IgD-negative memory B cell (primary cell): Measurements from ENCODE around the gene ITGB3. TPM values are rescaled to one million over a fixed set of nuclear protein-coding genes. Genes with fewer than 3 reads are reported as not detected.

ENCODE experiments used
- H3K27ac Mint-ChIP-seq, 3 donors: one replicate each; pipeline ENCODE4 v1.8.0; 2020 to 2022; ENCODE audit warnings: mild to moderate bottlenecking in 3 of 3, mixed read lengths in 3 of 3, moderate library complexity in 1 of 3
- H3K27me3 Mint-ChIP-seq: one replicate; pipeline ENCODE4 v1.8.0; 2021; ENCODE audit warnings: mixed read lengths
- H3K36me3 Mint-ChIP-seq: one replicate; pipeline ENCODE4 v1.8.0; 2020; ENCODE audit warnings: mild to moderate bottlenecking, mixed read lengths
- H3K4me1 Mint-ChIP-seq, 3 donors: one replicate each; pipeline ENCODE4 v1.8.0; 2020 to 2022; ENCODE audit warnings: mixed read lengths in 3 of 3, mild to moderate bottlenecking in 1 of 3
- H3K4me3 Mint-ChIP-seq, 4 donors: one replicate each; pipeline ENCODE4 v1.8.0; 2020 to 2022; ENCODE audit warnings: mild to moderate bottlenecking in 4 of 4, mixed read lengths in 4 of 4, moderate library complexity in 3 of 4
- H3K9me3 Mint-ChIP-seq, 3 donors: one replicate each; pipeline ENCODE4 v1.8.0; 2020 to 2021; ENCODE audit warnings: mixed read lengths in 3 of 3, mild to moderate bottlenecking in 1 of 3
- polyA plus RNA-seq: library from polyadenylated mRNA; unstranded; fragments of 300-500 nt; fragmentation: Illumina TruSeq; gene quantifications from one replicate; pipeline ENCODE4 v1.2.3, GENCODE V29; 2021

ITGB3 gene
- polyA plus RNA-seq, 1 donor from 2014 or later: 3.4 TPM

DNA sequence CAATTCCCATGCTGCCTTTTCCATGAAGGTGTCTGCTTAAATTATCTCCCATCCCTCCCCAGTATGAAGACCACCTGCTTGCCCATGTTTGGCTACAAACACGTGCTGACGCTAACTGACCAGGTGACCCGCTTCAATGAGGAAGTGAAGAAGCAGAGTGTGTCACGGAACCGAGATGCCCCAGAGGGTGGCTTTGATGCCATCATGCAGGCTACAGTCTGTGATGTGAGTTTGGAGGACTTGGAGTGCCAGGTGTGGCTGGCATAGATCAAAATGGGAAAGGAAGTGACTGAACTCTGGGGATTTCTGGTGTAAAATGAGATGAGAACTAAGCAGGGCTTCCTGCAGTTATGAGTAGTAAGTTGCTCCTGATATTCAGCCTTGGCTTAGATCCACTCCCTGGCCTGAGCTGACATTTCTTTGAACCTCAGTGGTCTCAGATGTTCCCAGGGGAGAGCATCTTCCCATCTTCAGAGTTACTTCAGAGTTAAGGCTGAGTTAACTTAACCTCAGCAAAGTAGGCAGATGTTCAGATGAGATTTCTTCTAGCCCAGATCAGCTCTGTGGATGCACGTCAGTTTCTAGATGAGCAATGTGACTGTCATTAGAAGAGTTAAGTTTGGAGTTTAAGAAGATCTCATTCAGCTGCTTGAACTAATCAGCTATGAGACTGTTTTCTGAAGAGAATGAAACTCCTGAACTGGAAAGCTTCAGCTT is 32.7 kb downstream of the ITGB3 start:
- peaks cover 22 to 37% (median 23%) of the 10 kb centered on the region in 3 donors for H3K4me1 Mint-ChIP-seq
- peaks cover 1% of the 10 kb centered on the region for H3K27me3 Mint-ChIP-seq
- H3K27ac Mint-ChIP-seq: peak overlapping the region; percentile 21 to 91 (median 49)
- peaks cover 2% of the 10 kb centered on the region for H3K36me3 Mint-ChIP-seq
- peak overlapping the region in 2 of 4 donors; percentile 4 to 53 for H3K4me3 Mint-ChIP-seq
- H3K9me3 Mint-ChIP-seq: no peaks in the 10 kb centered on the region

DNA sequence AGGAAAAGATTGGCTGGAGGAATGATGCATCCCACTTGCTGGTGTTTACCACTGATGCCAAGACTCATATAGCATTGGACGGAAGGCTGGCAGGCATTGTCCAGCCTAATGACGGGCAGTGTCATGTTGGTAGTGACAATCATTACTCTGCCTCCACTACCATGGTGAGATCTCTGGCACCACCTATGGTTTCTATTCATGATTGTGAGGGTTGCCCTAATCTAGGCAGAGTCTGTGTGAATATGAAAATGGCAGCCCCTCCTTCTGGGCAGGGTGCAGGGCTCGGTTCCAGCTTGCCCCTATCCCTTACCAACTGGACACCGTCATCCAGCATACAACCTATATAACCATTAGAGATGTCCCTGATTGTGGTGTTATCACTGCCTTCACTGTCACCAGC is 33.4 kb downstream of the ITGB3 start:
- Mint-ChIP-seq H3K27me3 (peaks cover 1% of the 10 kb centered on the region), H3K9me3 (no peaks in the 10 kb centered on the region), H3K27ac (no peak overlapping the region), H3K4me3 (peak overlapping the region in 1 of 4 donors; percentile 34), H3K36me3 (peaks cover 2% of the 10 kb centered on the region), H3K4me1 (peaks cover 19 to 38% (median 20%) of the 10 kb centered on the region in 3 donors)

DNA sequence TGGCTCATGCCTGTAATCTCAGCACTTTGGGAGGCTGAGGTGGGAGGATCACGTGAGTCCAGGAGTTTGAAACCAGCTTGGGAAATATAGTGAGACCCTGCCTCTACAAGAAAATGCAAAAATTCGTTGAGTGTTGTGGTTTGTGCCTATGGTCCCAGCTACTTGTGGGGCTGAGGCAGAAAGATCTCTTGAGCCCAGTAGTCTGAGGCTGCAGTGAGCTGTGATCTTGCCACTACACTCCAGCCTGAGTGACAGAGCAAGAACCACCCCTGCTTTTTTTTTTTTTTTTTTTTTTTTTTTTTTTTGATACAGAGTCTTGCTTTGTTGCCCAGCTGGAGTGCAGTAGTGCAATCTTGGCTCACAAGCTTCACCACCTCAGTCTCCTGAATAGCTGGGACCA is 34.0 kb downstream of the ITGB3 start:
- Mint-ChIP-seq H3K27ac (no peak overlapping the region), H3K9me3 (no peaks in the 10 kb centered on the region), H3K4me3 (no peak overlapping the region), H3K4me1 (peaks cover 16 to 38% (median 17%) of the 10 kb centered on the region in 3 donors), H3K27me3 (peaks cover 1% of the 10 kb centered on the region), H3K36me3 (peaks cover 2% of the 10 kb centered on the region)

DNA sequence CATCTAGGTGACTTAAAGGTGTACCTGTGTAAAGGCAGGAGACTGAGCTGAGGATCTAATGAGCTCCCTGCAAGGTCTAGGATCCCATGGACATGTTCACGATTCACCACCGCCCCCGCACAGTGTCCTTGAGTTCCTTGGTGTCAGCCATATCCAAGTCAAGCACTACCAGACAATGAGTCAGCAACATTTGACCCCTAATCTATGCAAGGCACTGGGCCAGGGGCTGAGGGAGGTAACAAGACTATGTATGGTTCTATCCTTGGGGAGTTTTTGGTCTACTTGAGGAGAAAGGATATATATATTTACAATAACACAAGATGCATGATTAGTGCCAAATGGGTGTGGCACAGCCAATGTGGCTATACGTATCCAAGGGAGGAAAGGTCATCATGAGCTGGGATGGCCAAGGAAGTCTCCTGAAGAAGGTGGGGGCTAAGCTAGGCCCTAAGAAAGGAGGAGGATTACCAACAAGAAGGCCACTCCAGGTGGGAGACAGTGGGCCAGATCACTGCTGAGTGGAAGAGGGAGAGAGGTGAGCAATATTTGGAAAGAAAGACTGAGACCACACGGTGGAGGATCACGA is 35.0 kb downstream of the ITGB3 start:
- peaks cover 1% of the 10 kb centered on the region for H3K27me3 Mint-ChIP-seq
- no peak overlapping the region for H3K4me3 Mint-ChIP-seq
- peaks cover 18 to 34% (median 19%) of the 10 kb centered on the region in 3 donors for H3K4me1 Mint-ChIP-seq
- H3K36me3 Mint-ChIP-seq: no peaks in the 10 kb centered on the region
- H3K27ac Mint-ChIP-seq: peak overlapping the region in 1 of 3 donors; percentile 54
- H3K9me3 Mint-ChIP-seq: no peaks in the 10 kb centered on the region

DNA sequence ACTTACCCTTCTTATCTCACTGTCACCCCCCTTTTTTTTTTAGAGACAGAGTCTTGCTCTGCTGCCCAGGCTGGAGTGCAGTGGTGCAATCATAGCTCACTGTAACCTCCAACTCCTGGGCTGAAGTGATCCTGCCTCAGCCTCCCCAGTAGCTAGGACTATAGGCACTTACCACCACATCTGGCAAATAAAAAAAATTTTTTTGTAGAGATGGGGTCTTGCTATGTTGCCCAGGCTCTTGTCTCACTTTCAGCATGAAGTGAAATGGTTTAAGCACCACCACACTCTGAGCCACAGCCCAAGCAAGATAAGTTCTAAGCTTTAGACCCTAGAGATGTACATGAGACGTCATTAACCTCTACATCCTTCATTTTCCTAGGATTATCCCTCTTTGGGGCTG is 35.7 kb downstream of the ITGB3 start:
- H3K4me3 Mint-ChIP-seq: no peak overlapping the region
- H3K36me3 Mint-ChIP-seq: peaks cover 2% of the 10 kb centered on the region
- no peaks in the 10 kb centered on the region for H3K9me3 Mint-ChIP-seq
- no peak overlapping the region for H3K27ac Mint-ChIP-seq
- peaks cover 1% of the 10 kb centered on the region for H3K27me3 Mint-ChIP-seq
- peaks cover 24 to 35% (median 24%) of the 10 kb centered on the region in 3 donors for H3K4me1 Mint-ChIP-seq

DNA sequence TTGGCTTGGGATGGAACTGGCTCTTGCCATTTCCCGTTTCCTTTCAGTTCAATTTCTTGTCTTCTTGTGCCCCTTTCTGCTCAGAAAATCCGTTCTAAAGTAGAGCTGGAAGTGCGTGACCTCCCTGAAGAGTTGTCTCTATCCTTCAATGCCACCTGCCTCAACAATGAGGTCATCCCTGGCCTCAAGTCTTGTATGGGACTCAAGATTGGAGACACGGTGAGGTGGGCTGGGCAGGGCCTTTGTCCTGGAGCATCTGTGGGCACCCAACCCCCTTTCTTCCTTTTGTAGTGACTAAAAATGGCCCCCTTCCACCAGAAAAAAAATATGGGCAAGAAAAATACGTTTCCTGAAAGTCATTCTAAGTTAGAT is 37.2 kb downstream of the ITGB3 start:
- Mint-ChIP-seq H3K27ac (no peak overlapping the region), H3K4me1 (peaks cover 32 to 34% (median 32%) of the 10 kb centered on the region in 3 donors), H3K27me3 (peaks cover 1% of the 10 kb centered on the region), H3K9me3 (no peaks in the 10 kb centered on the region), H3K36me3 (peaks cover 2% of the 10 kb centered on the region), H3K4me3 (no peak overlapping the region)

DNA sequence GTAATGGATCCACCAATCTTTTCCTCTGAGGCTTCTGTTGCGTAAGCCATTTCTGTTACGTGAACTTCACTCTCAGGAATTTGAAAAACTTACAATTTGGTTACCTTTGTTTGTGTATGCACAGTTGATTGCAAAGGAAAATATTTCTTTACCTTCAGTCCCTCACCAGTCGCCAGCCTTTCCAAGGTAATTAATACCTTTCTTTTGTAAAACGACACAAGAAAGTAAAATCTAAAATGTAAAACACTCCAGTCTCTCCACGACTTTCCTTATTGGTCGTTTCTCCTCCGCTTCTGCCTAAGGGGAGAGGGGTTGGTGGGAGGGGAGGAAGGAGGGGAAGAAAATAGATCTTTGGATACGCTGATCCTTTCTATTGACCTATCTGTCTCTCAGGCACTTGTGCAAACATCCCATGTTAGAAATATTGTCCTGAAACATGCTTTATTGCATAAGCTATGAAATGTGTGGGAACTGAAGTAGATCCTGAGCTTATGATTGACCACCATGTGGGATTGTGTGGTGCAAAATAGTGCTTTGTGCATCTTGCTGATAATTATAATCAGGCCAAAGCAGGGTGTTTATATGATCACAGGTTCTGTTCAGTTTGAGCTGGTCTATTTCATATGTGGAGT is 37.7 kb downstream of the ITGB3 start:
- Mint-ChIP-seq H3K4me1 (peaks cover 27 to 30% (median 29%) of the 10 kb centered on the region in 3 donors), H3K27ac (peak overlapping the region in 1 of 3 donors; percentile 12), H3K9me3 (no peaks in the 10 kb centered on the region), H3K27me3 (no peaks in the 10 kb centered on the region), H3K4me3 (no peak overlapping the region), H3K36me3 (peaks cover 2% of the 10 kb centered on the region)

DNA sequence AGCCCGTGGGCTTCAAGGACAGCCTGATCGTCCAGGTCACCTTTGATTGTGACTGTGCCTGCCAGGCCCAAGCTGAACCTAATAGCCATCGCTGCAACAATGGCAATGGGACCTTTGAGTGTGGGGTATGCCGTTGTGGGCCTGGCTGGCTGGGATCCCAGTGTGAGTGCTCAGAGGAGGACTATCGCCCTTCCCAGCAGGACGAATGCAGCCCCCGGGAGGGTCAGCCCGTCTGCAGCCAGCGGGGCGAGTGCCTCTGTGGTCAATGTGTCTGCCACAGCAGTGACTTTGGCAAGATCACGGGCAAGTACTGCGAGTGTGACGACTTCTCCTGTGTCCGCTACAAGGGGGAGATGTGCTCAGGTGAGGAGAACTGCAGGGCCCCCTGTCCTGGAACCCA is 38.6 kb downstream of the ITGB3 start:
- H3K4me1 Mint-ChIP-seq: peaks cover 20 to 22% (median 21%) of the 10 kb centered on the region in 3 donors
- no peaks in the 10 kb centered on the region for H3K27me3 Mint-ChIP-seq
- H3K36me3 Mint-ChIP-seq: peaks cover 2% of the 10 kb centered on the region
- no peaks in the 10 kb centered on the region for H3K9me3 Mint-ChIP-seq
- peak overlapping the region in 1 of 4 donors; percentile 22 for H3K4me3 Mint-ChIP-seq
- H3K27ac Mint-ChIP-seq: no peak overlapping the region

DNA sequence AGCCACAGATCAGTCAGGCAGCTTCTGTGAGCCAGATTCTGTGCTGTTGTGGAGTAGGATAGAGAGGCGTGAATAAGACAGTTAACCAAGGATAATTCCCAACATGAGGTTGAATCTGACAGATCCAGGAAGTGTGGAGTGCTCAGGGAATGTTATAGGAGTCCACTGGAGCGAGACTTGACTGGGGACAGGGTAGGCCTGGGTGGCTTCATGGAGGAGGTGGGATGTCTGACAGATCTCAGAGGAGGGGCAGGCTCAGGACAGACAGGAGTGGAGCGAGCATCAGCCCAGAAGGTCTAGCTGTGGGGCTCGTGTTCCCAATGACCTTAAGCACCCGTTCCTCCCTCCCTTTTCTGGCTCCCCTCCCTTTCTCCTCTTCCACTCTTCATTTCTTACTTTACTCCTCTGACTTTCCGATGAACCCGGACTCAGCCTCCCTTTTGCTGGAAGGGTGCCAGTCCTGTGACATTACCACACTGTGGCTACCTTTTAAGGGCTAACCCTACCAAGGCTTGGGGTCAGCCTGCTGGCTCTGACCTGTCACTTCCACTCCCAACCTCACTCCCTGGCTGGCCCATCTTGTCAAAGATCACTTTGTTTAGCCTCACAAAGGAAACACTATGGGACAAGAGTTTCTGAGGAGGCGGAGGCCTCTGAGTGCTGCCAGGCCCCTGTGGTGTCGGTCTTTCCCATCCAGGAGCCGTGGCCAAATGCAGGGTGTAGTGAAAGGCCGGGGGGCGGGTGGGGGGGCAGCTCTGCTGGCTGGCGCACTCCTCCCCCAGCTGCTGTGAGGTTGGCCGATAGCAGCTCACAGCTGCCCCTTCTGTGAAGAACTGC is 41.6 kb downstream of the ITGB3 start:
- H3K9me3 Mint-ChIP-seq: no peaks in the 10 kb centered on the region
- H3K36me3 Mint-ChIP-seq: peaks cover 2% of the 10 kb centered on the region
- H3K27me3 Mint-ChIP-seq: no peaks in the 10 kb centered on the region
- peak overlapping the region in 1 of 4 donors; percentile 28 for H3K4me3 Mint-ChIP-seq
- H3K4me1 Mint-ChIP-seq: peaks cover 17 to 19% (median 19%) of the 10 kb centered on the region in 3 donors
- H3K27ac Mint-ChIP-seq: peak overlapping the region in 1 of 3 donors; percentile 33

DNA sequence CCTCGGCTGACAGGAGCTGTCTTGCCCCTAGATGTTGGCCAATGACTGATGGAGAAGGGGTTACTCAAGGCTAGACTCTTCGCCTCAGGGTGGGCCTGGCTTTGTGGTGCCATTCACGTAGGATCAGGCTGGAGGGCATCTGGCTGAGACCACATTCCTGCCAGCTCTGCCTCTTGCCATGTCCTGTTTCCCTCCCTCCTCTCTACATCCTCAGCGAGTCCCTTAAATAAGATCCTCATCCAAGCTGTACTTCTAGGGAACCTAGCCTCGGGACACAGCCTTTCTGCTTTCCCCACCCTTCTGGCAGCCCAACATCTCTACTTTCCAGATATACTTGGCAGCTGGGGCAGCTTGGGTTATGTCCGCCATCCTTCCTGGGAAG is 42.2 kb downstream of the ITGB3 start:
- Mint-ChIP-seq H3K27me3 (no peaks in the 10 kb centered on the region), H3K4me3 (no peak overlapping the region), H3K27ac (no peak overlapping the region), H3K9me3 (no peaks in the 10 kb centered on the region), H3K36me3 (peaks cover 2% of the 10 kb centered on the region), H3K4me1 (peaks cover 17 to 19% (median 18%) of the 10 kb centered on the region in 3 donors)

DNA sequence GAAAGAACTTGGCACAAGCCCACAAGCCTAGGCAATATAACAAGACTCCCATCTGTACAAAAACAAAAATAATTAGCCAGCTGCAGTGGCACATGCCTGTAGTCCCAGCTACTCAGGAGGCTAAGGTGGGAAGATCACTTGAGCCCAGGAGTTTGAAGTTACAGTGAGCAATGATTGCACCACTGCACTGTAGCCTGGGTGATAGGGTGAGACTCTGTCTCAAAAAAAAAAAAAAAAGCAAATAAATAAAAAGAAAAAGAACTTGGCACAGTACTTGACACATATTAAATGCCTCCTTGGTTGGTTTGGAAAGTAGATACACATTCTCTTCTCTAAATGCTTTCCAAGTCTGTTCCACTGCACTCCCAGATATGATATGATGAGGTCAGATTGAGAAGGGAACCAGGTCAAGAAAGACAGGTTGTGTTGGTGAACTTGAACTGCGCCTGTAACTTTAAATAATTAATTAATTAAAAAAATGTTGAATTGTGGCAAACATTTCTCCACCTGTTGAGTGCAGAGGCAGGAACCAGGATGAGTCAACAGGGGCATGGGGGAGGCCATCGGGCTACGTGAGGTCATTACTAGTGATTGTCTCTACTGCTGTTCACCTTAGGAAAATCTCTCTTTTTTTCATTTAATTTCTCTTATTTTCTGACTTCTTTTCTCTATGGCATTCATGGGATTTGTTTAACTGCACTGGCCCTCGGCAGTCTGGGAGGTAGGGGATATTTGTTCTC is 44.2 kb downstream of the ITGB3 start:
- Mint-ChIP-seq H3K4me1 (peaks cover 17 to 18% (median 17%) of the 10 kb centered on the region in 3 donors), H3K36me3 (peaks cover 5% of the 10 kb centered on the region), H3K4me3 (no peak overlapping the region), H3K9me3 (peaks cover 0 to 6% (median 3%) of the 10 kb centered on the region in 3 donors), H3K27me3 (no peaks in the 10 kb centered on the region), H3K27ac (peak overlapping the region in 1 of 3 donors; percentile 20)

DNA sequence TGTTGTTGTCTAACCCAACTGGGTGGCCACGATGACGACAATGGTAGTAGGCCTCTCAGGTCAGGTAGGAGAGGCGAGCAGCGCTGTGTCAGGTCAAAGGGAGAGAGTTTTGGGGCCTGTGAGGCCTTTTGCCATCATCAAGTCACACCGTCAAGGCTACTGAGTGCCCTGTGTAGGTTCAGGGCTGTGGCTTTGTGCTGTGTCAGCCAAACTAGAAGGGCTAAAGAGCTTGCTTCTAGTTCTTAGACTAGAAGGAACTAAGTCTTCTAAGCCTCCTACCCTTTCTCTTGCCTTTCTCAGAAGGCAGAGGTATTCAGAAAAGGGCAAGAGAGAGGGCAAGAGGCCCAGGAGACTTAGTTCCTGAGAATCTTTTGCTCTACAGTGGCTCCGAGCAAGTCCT is 45.1 kb downstream of the ITGB3 start:
- H3K4me3 Mint-ChIP-seq: no peak overlapping the region
- H3K4me1 Mint-ChIP-seq: peaks cover 14 to 16% (median 16%) of the 10 kb centered on the region in 3 donors
- peaks cover 5% of the 10 kb centered on the region for H3K36me3 Mint-ChIP-seq
- H3K27me3 Mint-ChIP-seq: no peaks in the 10 kb centered on the region
- H3K27ac Mint-ChIP-seq: no peak overlapping the region
- peaks cover 0 to 6% (median 3%) of the 10 kb centered on the region in 3 donors for H3K9me3 Mint-ChIP-seq

DNA sequence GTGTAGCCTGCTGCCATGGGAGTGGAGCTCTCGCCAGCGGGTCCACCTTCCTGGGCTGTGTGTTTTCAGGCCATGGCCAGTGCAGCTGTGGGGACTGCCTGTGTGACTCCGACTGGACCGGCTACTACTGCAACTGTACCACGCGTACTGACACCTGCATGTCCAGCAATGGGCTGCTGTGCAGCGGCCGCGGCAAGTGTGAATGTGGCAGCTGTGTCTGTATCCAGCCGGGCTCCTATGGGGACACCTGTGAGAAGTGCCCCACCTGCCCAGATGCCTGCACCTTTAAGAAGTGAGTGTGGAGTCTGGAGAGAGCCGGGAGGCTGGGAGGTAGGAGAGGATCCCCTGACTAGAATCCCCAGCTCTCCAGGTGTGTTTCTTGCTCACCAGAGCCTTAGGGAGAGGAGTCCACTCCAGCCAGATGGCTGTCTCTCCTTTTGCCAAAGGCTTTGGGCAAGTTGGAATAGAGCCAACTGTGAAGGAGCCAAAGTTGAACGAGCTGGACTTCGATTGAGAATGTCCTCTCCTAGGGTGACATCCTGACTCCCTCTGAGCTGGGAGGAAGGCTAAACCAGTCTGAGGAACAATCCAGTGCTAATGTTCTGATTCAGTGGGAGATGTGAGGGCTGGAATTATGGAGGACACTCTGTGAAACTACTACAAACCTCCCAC is 45.7 kb downstream of the ITGB3 start:
- peaks cover 2% of the 10 kb centered on the region for H3K36me3 Mint-ChIP-seq
- no peaks in the 10 kb centered on the region for H3K27me3 Mint-ChIP-seq
- H3K27ac Mint-ChIP-seq: no peak overlapping the region
- H3K9me3 Mint-ChIP-seq: peaks cover 0 to 6% (median 3%) of the 10 kb centered on the region in 3 donors
- H3K4me3 Mint-ChIP-seq: no peak overlapping the region
- peaks cover 9 to 10% (median 10%) of the 10 kb centered on the region in 3 donors for H3K4me1 Mint-ChIP-seq

DNA sequence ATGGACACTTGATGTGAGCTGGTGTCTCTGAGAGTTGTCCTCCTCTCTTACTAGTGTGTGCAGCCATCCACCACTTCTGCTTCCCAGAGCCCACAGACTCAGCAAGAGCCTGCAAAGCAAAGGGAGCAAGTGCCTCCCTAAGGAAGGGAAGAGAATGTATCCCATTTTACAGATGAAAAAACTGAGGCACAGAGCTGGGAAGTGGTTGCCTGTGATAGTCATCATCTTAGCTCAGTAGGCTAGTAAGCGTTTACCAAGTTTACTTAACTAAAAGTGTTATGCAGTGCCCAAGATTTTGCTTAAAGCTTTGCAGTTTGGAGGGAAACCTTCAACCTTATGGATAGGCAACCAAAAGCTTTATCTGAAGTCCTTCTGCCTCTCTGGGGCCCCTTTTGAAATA is 47.1 kb downstream of the ITGB3 start:
- H3K9me3 Mint-ChIP-seq: peaks cover 0 to 6% (median 3%) of the 10 kb centered on the region in 3 donors
- H3K4me3 Mint-ChIP-seq: no peak overlapping the region
- H3K27ac Mint-ChIP-seq: no peak overlapping the region
- no peaks in the 10 kb centered on the region for H3K27me3 Mint-ChIP-seq
- H3K36me3 Mint-ChIP-seq: peaks cover 2% of the 10 kb centered on the region
- H3K4me1 Mint-ChIP-seq: peaks cover 6 to 10% (median 7%) of the 10 kb centered on the region in 3 donors
